Measurements from ENCODE around the gene UBE3D.

DNA sequence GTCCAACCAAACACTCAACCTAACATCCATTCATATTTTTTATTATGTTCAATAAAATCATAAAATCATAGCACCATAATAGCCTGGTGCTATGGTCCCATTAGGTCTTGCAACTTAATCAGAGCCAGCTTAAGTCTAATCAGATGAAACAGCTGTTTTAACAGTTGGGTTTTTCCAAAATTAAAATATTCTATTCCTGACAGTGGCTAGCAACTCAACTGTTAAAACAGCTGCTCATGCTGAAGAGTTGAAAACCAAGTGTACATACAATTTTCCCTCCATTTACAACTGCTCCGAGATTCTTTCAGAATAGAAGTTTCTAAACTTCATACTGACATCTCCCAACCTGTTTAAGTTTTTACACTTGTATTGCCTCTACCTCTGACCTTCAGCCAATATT is 89.5 kb downstream of the UBE3D start:
- TF ChIP-seq, protein P1, sequence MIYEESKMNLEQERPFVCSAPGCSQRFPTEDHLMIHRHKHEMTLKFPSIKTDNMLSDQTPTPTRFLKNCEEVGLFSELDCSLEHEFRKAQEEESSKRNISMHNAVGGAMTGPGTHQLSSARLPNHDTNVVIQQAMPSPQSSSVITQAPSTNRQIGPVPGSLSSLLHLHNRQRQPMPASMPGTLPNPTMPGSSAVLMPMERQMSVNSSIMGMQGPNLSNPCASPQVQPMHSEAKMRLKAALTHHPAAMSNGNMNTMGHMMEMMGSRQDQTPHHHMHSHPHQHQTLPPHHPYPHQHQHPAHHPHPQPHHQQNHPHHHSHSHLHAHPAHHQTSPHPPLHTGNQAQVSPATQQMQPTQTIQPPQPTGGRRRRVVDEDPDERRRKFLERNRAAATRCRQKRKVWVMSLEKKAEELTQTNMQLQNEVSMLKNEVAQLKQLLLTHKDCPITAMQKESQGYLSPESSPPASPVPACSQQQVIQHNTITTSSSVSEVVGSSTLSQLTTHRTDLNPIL (CRISPR knock-in tag; IDR thresholded peaks at IDR 0.05; ENCODE audit: low read depth): no peak
- no peak for TF ChIP-seq ZNF8 (CRISPR knock-in tag; IDR thresholded peaks at IDR 0.05)
- TF ChIP-seq, protein P2, sequence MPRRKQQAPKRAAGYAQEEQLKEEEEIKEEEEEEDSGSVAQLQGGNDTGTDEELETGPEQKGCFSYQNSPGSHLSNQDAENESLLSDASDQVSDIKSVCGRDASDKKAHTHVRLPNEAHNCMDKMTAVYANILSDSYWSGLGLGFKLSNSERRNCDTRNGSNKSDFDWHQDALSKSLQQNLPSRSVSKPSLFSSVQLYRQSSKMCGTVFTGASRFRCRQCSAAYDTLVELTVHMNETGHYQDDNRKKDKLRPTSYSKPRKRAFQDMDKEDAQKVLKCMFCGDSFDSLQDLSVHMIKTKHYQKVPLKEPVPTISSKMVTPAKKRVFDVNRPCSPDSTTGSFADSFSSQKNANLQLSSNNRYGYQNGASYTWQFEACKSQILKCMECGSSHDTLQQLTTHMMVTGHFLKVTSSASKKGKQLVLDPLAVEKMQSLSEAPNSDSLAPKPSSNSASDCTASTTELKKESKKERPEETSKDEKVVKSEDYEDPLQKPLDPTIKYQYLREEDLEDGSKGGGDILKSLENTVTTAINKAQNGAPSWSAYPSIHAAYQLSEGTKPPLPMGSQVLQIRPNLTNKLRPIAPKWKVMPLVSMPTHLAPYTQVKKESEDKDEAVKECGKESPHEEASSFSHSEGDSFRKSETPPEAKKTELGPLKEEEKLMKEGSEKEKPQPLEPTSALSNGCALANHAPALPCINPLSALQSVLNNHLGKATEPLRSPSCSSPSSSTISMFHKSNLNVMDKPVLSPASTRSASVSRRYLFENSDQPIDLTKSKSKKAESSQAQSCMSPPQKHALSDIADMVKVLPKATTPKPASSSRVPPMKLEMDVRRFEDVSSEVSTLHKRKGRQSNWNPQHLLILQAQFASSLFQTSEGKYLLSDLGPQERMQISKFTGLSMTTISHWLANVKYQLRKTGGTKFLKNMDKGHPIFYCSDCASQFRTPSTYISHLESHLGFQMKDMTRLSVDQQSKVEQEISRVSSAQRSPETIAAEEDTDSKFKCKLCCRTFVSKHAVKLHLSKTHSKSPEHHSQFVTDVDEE (CRISPR knock-in tag; IDR thresholded peaks at IDR 0.05): no peak
- no peak for TF ChIP-seq ESRRG (CRISPR knock-in tag; IDR thresholded peaks at IDR 0.05)
- TF ChIP-seq SNAI2 (CRISPR knock-in tag; IDR thresholded peaks at IDR 0.05): no peak
- TF ChIP-seq BACH2 (CRISPR knock-in tag; IDR thresholded peaks at IDR 0.05; ENCODE audit: borderline replicate concordance): no peak
- TF ChIP-seq TCF4 (CRISPR knock-in tag; IDR thresholded peaks at IDR 0.05; ENCODE audit: borderline replicate concordance): no peak
- TF ChIP-seq CSDC2 (CRISPR knock-in tag; IDR thresholded peaks at IDR 0.05): no peak
- TF ChIP-seq ZNF70 (CRISPR knock-in tag; IDR thresholded peaks at IDR 0.05): no peak
- no peak for TF ChIP-seq TOX (CRISPR knock-in tag; IDR thresholded peaks at IDR 0.05; ENCODE audit: borderline replicate concordance)
- TF ChIP-seq ZNF565 (CRISPR knock-in tag; conservative IDR thresholded peaks at IDR 0.05; ENCODE audit: low read depth): no peak
- TF ChIP-seq, protein P3, sequence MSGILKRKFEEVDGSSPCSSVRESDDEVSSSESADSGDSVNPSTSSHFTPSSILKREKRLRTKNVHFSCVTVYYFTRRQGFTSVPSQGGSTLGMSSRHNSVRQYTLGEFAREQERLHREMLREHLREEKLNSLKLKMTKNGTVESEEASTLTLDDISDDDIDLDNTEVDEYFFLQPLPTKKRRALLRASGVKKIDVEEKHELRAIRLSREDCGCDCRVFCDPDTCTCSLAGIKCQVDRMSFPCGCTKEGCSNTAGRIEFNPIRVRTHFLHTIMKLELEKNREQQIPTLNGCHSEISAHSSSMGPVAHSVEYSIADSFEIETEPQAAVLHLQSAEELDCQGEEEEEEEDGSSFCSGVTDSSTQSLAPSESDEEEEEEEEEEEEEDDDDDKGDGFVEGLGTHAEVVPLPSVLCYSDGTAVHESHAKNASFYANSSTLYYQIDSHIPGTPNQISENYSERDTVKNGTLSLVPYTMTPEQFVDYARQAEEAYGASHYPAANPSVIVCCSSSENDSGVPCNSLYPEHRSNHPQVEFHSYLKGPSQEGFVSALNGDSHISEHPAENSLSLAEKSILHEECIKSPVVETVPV (CRISPR knock-in tag; IDR thresholded peaks at IDR 0.05): no peak
- TF ChIP-seq, protein P4, sequence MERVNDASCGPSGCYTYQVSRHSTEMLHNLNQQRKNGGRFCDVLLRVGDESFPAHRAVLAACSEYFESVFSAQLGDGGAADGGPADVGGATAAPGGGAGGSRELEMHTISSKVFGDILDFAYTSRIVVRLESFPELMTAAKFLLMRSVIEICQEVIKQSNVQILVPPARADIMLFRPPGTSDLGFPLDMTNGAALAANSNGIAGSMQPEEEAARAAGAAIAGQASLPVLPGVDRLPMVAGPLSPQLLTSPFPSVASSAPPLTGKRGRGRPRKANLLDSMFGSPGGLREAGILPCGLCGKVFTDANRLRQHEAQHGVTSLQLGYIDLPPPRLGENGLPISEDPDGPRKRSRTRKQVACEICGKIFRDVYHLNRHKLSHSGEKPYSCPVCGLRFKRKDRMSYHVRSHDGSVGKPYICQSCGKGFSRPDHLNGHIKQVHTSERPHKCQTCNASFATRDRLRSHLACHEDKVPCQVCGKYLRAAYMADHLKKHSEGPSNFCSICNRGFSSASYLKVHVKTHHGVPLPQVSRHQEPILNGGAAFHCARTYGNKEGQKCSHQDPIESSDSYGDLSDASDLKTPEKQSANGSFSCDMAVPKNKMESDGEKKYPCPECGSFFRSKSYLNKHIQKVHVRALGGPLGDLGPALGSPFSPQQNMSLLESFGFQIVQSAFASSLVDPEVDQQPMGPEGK (CRISPR knock-in tag; IDR thresholded peaks at IDR 0.05; ENCODE audit: borderline replicate concordance): no peak
- TF ChIP-seq ISL1 (CRISPR knock-in tag; IDR thresholded peaks at IDR 0.05): no peak

All from SK-N-SH treated with all-trans-retinoic acid at 6 μM for 48 hours (cell line).